ENCODE results near the gene OPCML.

DNA sequence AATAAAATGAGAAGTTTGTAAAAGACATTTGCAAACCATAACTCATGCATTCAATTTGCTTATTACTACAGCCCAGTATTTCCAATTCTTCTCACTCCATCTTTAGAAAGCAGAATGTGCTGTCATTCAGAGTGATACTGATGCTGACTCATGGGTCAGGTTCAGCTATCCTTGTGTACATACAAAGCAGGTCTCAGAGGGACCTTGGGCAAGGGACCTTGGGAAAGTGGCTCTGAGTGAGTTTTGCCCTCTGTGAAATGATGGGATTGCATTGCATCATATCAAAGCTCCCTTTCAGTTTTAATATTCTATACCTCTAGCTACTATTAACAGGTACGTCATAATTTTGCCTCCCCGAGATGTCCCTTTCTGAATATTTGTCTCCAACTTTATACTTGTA is 848.7 kb downstream of the OPCML start:
- TF ChIP-seq, protein P1, sequence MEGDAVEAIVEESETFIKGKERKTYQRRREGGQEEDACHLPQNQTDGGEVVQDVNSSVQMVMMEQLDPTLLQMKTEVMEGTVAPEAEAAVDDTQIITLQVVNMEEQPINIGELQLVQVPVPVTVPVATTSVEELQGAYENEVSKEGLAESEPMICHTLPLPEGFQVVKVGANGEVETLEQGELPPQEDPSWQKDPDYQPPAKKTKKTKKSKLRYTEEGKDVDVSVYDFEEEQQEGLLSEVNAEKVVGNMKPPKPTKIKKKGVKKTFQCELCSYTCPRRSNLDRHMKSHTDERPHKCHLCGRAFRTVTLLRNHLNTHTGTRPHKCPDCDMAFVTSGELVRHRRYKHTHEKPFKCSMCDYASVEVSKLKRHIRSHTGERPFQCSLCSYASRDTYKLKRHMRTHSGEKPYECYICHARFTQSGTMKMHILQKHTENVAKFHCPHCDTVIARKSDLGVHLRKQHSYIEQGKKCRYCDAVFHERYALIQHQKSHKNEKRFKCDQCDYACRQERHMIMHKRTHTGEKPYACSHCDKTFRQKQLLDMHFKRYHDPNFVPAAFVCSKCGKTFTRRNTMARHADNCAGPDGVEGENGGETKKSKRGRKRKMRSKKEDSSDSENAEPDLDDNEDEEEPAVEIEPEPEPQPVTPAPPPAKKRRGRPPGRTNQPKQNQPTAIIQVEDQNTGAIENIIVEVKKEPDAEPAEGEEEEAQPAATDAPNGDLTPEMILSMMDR (conservative IDR thresholded peaks at IDR 0.05 in 1 of 2, IDR thresholded peaks at IDR 0.05 in 1 of 2; ENCODE audit: extremely low read depth in 1 of 2, insufficient read depth in 1 of 2, low read depth in 1 of 2, low read length in 2 of 2): no peak
- TF ChIP-seq EZH2 (IDR thresholded peaks at IDR 0.05; ENCODE audit: borderline replicate concordance, low read length): no peak

Data from mammary epithelial cell (primary cell).